ENCODE results near the gene SPECC1. TPM values are rescaled to one million over a fixed set of nuclear protein-coding genes. Genes with fewer than 3 reads are reported as not detected.

SPECC1 gene
- total RNA-seq, 1 donor from 2014 or later: 93.1 TPM

- no peak overlapping the region for H3K4me3 Mint-ChIP-seq
- H3K79me2 ChIP-seq (ENCODE audit: low read depth): peaks cover 23% of the 10 kb centered on the region
Measured at GRCh38 chr17:20203018-20203417, 193.9 kb downstream of the SPECC1 start.

GRCh38 chr17:20203761-20204263, 194.7 kb downstream of the SPECC1 start:
- Histone ChIP-seq H3K79me2 (ENCODE audit: low read depth) (peaks cover 23% of the 10 kb centered on the region), H3K27ac (no peak overlapping the region)

More at GRCh38 chr17:20203018-20203417, 193.9 kb downstream of the SPECC1 start:
- Mint-ChIP-seq H3K9me3 (peaks cover 12% of the 10 kb centered on the region), H3K4me1 (peaks cover 6% of the 10 kb centered on the region), H3K36me3 (peaks cover 27% of the 10 kb centered on the region), H3K27me3 (ENCODE audit: insufficient read depth, low read depth) (no peaks in the 10 kb centered on the region), H3K27ac (no peak overlapping the region)
- Histone ChIP-seq H3K9me3 (ENCODE audit: low read depth) (no peaks in the 10 kb centered on the region), H3K4me2 (no peak overlapping the region), H3F3A (ENCODE audit: low read depth) (no peaks in the 10 kb centered on the region), H4K20me1 (ENCODE audit: low read depth) (peaks cover 3% of the 10 kb centered on the region), H3K4me1 (peaks cover 11% of the 10 kb centered on the region), H3K9ac (no peak overlapping the region), H3K27me3 (no peaks in the 10 kb centered on the region), H2AFZ (replicated peaks) (no peak overlapping the region), H3K4me3 (no peak overlapping the region), H3K27ac (no peak overlapping the region), H3K36me3 (no peaks in the 10 kb centered on the region)
- no peak for DNase-seq (ENCODE audit: low spot score)
- TF ChIP-seq CTCF (IDR thresholded peaks at IDR 0.05) (no peak), EZH2phosphoT487 (IDR thresholded peaks at IDR 0.05) (no peak), EZH2 (IDR thresholded peaks at IDR 0.05) (no peak)

GRCh38 chr17:20205609-20206008, 196.4 kb downstream of the SPECC1 start:
- H4K20me1 ChIP-seq (ENCODE audit: low read depth): peaks cover 5% of the 10 kb centered on the region
- H3K9me3 ChIP-seq (ENCODE audit: low read depth): no peaks in the 10 kb centered on the region
- H3K4me1 Mint-ChIP-seq: peaks cover 6% of the 10 kb centered on the region
- H3K4me3 ChIP-seq: no peak overlapping the region
- H3F3A ChIP-seq (ENCODE audit: low read depth): no peaks in the 10 kb centered on the region
- H2AFZ ChIP-seq (replicated peaks): no peak overlapping the region
- no peak overlapping the region for H3K27ac ChIP-seq
- peaks cover 19% of the 10 kb centered on the region for H3K79me2 ChIP-seq (ENCODE audit: low read depth)
- H3K4me1 ChIP-seq: peaks cover 11% of the 10 kb centered on the region
- TF ChIP-seq EZH2 (IDR thresholded peaks at IDR 0.05): no peak
- no peak for TF ChIP-seq CTCF (IDR thresholded peaks at IDR 0.05)
- no peak for TF ChIP-seq EZH2phosphoT487 (IDR thresholded peaks at IDR 0.05)
- H3K4me3 Mint-ChIP-seq: no peak overlapping the region
- no peak overlapping the region for H3K4me2 ChIP-seq
- H3K27me3 ChIP-seq: no peaks in the 10 kb centered on the region
- H3K9me3 Mint-ChIP-seq: no peaks in the 10 kb centered on the region
- peaks cover 29% of the 10 kb centered on the region for H3K36me3 Mint-ChIP-seq
- H3K9ac ChIP-seq: no peak overlapping the region
- H3K36me3 ChIP-seq: no peaks in the 10 kb centered on the region
- DNase-seq (ENCODE audit: low spot score): no peak
- no peak overlapping the region for H3K27ac Mint-ChIP-seq
- peaks cover 2% of the 10 kb centered on the region for H3K27me3 Mint-ChIP-seq (ENCODE audit: insufficient read depth, low read depth)

More at GRCh38 chr17:20203761-20204263, 194.7 kb downstream of the SPECC1 start:
- no peak overlapping the region for H3K4me3 Mint-ChIP-seq
- H3K36me3 ChIP-seq: no peaks in the 10 kb centered on the region
- peaks cover 5% of the 10 kb centered on the region for H3K9me3 Mint-ChIP-seq
- no peaks in the 10 kb centered on the region for H3K27me3 Mint-ChIP-seq (ENCODE audit: insufficient read depth, low read depth)
- H3K4me3 ChIP-seq: no peak overlapping the region
- DNase-seq (ENCODE audit: low spot score): peak; percentile 31
- no peak overlapping the region for H2AFZ ChIP-seq (replicated peaks)
- no peak overlapping the region for H3K4me2 ChIP-seq
- H3F3A ChIP-seq (ENCODE audit: low read depth): no peaks in the 10 kb centered on the region
- H3K9me3 ChIP-seq (ENCODE audit: low read depth): no peaks in the 10 kb centered on the region
- no peaks in the 10 kb centered on the region for H3K27me3 ChIP-seq
- no peak overlapping the region for H3K9ac ChIP-seq
- H3K4me1 Mint-ChIP-seq: peaks cover 6% of the 10 kb centered on the region
- no peak for TF ChIP-seq EZH2phosphoT487 (IDR thresholded peaks at IDR 0.05)
- no peak for TF ChIP-seq EZH2 (IDR thresholded peaks at IDR 0.05)
- no peak for TF ChIP-seq CTCF (IDR thresholded peaks at IDR 0.05)
- peaks cover 4% of the 10 kb centered on the region for H4K20me1 ChIP-seq (ENCODE audit: low read depth)
- H3K27ac Mint-ChIP-seq: no peak overlapping the region
- peaks cover 25% of the 10 kb centered on the region for H3K36me3 Mint-ChIP-seq
- H3K4me1 ChIP-seq: peaks cover 11% of the 10 kb centered on the region
